Spleen (tissue), 11 donors: ENCODE results near the gene MEI1. TPM values are rescaled to one million over a fixed set of nuclear protein-coding genes. Genes with fewer than 3 reads are reported as not detected.

Source experiments
- DNase-seq: peaks from one replicate; pipeline ENCODE4 v3.0.0-alpha.2; 2020
- H3K27ac ChIP-seq, 8 donors: fragments of 200-600 bp; sonication (generic) in 7 of 8; 1 replicate in 4 of 8; 2 replicates in 4 of 8; pipeline versions ENCODE4 v1.5.0 to v1.8.0; 2016 to 2021; ENCODE audit warnings: inconsistent platforms in 4 of 8, mild to moderate bottlenecking in 4 of 8, moderate library complexity in 1 of 8
- H3K27me3 ChIP-seq, 7 donors: fragments of 200-600 bp; sonication (generic) in 6 of 7; replicated peaks in 1 of 7; 1 replicate in 4 of 7; 2 replicates in 3 of 7; pipeline versions ENCODE4 v1.5.0 to v1.8.0; 2016 to 2021; ENCODE audit warnings: inconsistent platforms in 3 of 7, mild to moderate bottlenecking in 1 of 7
- H3K36me3 ChIP-seq, 6 donors: fragments of 200-600 bp; sonication (generic) in 5 of 6; 1 replicate in 4 of 6; 2 replicates in 2 of 6; pipeline versions ENCODE4 v1.5.0 to v1.8.0; 2016 to 2021; ENCODE audit warnings: inconsistent platforms in 2 of 6
- H3K4me1 ChIP-seq, 6 donors: fragments of 200-600 bp; sonication (generic) in 5 of 6; 1 replicate in 3 of 6; 2 replicates in 3 of 6; pipeline versions ENCODE4 v1.5.0 to v1.8.0; 2016 to 2021; ENCODE audit warnings: inconsistent platforms in 3 of 6
- H3K4me3 ChIP-seq, 8 donors: fragments of 200-600 bp; sonication (generic) in 7 of 8; 1 replicate in 4 of 8; 2 replicates in 4 of 8; pipeline versions ENCODE4 v1.5.0 to v1.8.0; 2016 to 2021; ENCODE audit warnings: inconsistent platforms in 4 of 8, mild to moderate bottlenecking in 4 of 8, moderate library complexity in 2 of 8
- H3K9me3 ChIP-seq, 8 donors: fragments of 200-600 bp; sonication (generic) in 7 of 8; 1 replicate in 4 of 8; 2 replicates in 4 of 8; pipeline versions ENCODE4 v1.5.0 to v1.8.0; 2016 to 2021; ENCODE audit warnings: inconsistent platforms in 4 of 8
- POLR2A ChIP-seq, 3 donors: fragments of 450-650 bp; IDR thresholded peaks; one replicate each; pipeline ENCODE4 v1.5.1; 2017; ENCODE audit warnings: antibody characterized with exemption in 3 of 3, mild to moderate bottlenecking in 1 of 3
- POLR2AphosphoS5 ChIP-seq, 3 donors: sonication (generic); formaldehyde crosslinking; IDR thresholded peaks; one replicate each; pipeline ENCODE4 v1.5.1; 2017; ENCODE audit warnings: antibody characterized with exemption in 3 of 3
- WGBS, 5 donors: extraction: QIAGEN DNeasy Blood & Tissue Kit in 3 of 5; methylation state at CpG; one replicate each; pipeline versions ENCODE4 v1.1.5 to v1.1.7; 2013 to 2018; 5-methylcytosine and 5-hydroxymethylcytosine counted together
- intact Hi-C: fragments of 100-400 bp; cut with DNase I; formaldehyde crosslinking; loops from one replicate; pipeline ENCODE4 v1.15.0; 2023; ENCODE audit warnings: low total_unique reads
- polyA plus RNA-seq, 3 donors: library from polyadenylated mRNA; stranded (reverse); fragments of 200-250 nt; gene quantifications; one replicate each; pipeline ENCODE4 v1.2.1, GENCODE V29; 2013
- total RNA-seq, 7 donors: library from RNA; depleted of rRNA in 3 of 7; stranded (reverse); fragments of >200 nt in 3 of 7; fragmentation: NEBNext Ultra II Directional in 4 of 7; extraction: Animal tissue kit (Norgen Biotek cat#: 25700) in 4 of 7; gene quantifications; one replicate each; pipeline versions ENCODE4 v1.1.0 to v1.2.1, GENCODE V29; 2016 to 2021
- TF ChIP-seq, protein P1 (sequence below), 11 experiments: fragments of 200-600 bp in 7 of 11; fragments of 450-650 bp in 4 of 11; sonication (generic) in 4 of 11; IDR thresholded peaks in 8 of 11; conservative IDR thresholded peaks in 3 of 11; 1 replicate in 7 of 11; 2 replicates in 4 of 11; pipeline versions ENCODE4 v1.4.0 to v1.8.0; 2016 to 2021; ENCODE audit warnings: antibody characterized with exemption in 11 of 11, inconsistent platforms in 4 of 11, mild to moderate bottlenecking in 1 of 11
- donor health status: healthy with polysubstance abuse.
- donor health status: DM: no; HTN: no; CAD: no; lungs with moderate emphysema.
- donor health status: DM: no; HTN: no; CAD: no.
- donor health status: Bipolar disorder and iron deficiency.
- donor health status: healthy.
- donor health status: DM: no; HTN: no; CAD: no.
- donor health status: DM: yes; HTN: yes; CAD: no.

The MEI1 gene
- total and polyA plus RNA-seq, 10 donors: 17.7 to 56.5 (median 22.1) TPM

- intact Hi-C loops: no loop called here
- Histone ChIP-seq H3K9me3 (no peaks in the 10 kb centered on the region), H3K36me3 (peaks cover 0 to 19% (median 5%) of the 10 kb centered on the region in 6 donors), H3K4me1 (peaks cover 23 to 76% (median 48%) of the 10 kb centered on the region in 6 donors), H3K4me3 (no peak overlapping the region), H3K27me3 (no peaks in the 10 kb centered on the region), H3K27ac (peak overlapping the region in 7 of 8 donors; percentile 92 to 98 (median 96))
- DNase-seq: no peak
- TF ChIP-seq POLR2A (IDR thresholded peaks at IDR 0.05) (no peak), POLR2AphosphoS5 (IDR thresholded peaks at IDR 0.05) (peak in 1 of 3 donors; percentile 8)
- WGBS, 5 donors: 45 to 64% (median 51%) methylated on average over 6 of the region's 6 CpGs
These were observed 132.1 kb downstream of the MEI1 start for GRCh38 chr22:41831383-41831782.

GRCh38 chr22:41831828-41832552 is 132.7 kb downstream of the MEI1 start:
- no peak for DNase-seq
- no peak for TF ChIP-seq POLR2A (IDR thresholded peaks at IDR 0.05)
- TF ChIP-seq, protein P1, sequence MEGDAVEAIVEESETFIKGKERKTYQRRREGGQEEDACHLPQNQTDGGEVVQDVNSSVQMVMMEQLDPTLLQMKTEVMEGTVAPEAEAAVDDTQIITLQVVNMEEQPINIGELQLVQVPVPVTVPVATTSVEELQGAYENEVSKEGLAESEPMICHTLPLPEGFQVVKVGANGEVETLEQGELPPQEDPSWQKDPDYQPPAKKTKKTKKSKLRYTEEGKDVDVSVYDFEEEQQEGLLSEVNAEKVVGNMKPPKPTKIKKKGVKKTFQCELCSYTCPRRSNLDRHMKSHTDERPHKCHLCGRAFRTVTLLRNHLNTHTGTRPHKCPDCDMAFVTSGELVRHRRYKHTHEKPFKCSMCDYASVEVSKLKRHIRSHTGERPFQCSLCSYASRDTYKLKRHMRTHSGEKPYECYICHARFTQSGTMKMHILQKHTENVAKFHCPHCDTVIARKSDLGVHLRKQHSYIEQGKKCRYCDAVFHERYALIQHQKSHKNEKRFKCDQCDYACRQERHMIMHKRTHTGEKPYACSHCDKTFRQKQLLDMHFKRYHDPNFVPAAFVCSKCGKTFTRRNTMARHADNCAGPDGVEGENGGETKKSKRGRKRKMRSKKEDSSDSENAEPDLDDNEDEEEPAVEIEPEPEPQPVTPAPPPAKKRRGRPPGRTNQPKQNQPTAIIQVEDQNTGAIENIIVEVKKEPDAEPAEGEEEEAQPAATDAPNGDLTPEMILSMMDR (IDR thresholded peaks at IDR 0.05 in 8 of 11, conservative IDR thresholded peaks at IDR 0.05 in 3 of 11): no peak
- TF ChIP-seq POLR2AphosphoS5 (IDR thresholded peaks at IDR 0.05): no peak
- Histone ChIP-seq H3K4me1 (peaks cover 16 to 76% (median 43%) of the 10 kb centered on the region in 6 donors), H3K4me3 (peak overlapping the region; percentile 45 to 97 (median 85)), H3K27me3 (no peaks in the 10 kb centered on the region), H3K9me3 (no peaks in the 10 kb centered on the region), H3K27ac (peak overlapping the region; percentile 90 to 98 (median 96)), H3K36me3 (peaks cover 0 to 19% (median 11%) of the 10 kb centered on the region in 6 donors)
- WGBS, 5 donors: 11 to 15% (median 12%) methylated on average over 16 to 17 of the region's 17 CpGs
- intact Hi-C loops: no loop called here

DNA sequence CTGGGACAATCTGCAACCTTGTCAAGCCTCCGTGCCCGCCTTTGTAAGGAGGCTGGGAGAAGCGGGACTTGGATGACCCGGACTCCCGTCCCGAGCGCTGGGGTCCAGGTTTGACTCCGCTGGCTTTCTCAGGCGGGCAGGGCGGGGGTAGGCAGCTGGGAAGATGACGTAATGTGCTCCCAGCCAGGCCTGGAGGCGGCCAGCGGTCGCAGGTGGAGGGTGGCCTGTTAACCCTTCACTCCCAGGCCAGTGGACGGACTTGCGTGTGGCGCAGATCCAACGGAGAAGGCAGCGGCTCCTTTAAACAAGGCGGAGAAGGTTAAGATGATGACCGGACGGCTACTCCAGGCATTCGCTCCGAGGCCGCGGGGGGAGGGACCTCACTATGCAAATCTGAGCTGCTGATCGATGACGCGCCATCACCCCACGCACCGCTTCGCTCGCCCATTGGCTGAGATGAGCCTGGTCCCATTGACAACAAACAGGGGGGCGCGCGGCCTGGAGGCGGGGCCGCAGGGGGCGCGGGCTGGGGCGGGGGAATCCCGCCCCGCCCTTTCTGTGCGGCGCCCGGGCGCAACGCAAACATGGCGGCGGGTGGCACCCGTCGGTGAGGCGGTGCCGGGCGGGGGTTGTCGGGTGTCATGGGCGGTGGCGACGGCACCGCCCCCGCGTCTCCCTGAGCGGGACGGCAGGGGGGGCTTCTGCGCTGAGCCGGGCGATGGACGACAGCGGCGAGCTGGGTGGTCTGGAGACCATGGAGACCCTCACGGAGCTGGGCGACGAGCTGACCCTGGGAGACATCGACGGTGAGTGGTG is 133.5 kb downstream of the MEI1 start, which contains the start of gene SREBF2:
Gene SREBF2, plus strand, starts transcription at position 553 of the 816 bp plus-strand sequence. Its CDS starts 166 bp downstream, at position 719.
- TF ChIP-seq, protein P1 (IDR thresholded peaks at IDR 0.05 in 8 of 11, conservative IDR thresholded peaks at IDR 0.05 in 3 of 11): peak in 3 of 11 experiments; percentile 8 to 34 (median 13)
- TF ChIP-seq POLR2A (IDR thresholded peaks at IDR 0.05): peak; percentile 63 to 73 (median 71)
- peak; percentile 97 to 98 (median 97) for TF ChIP-seq POLR2AphosphoS5 (IDR thresholded peaks at IDR 0.05)
- H3K4me3 ChIP-seq: peak within 1 kb of the TSS; percentile 71 to 97 (median 86)
- intact Hi-C loops: no loop called here
- peaks cover 13 to 70% (median 40%) of the 10 kb centered on the region in 6 donors for H3K4me1 ChIP-seq
- no peaks in the 10 kb centered on the region for H3K9me3 ChIP-seq
- DNase-seq: peak; percentile 99
- peak within 1 kb of the TSS; percentile 90 to 98 (median 96) for H3K27ac ChIP-seq
- peaks cover 0 to 21% (median 12%) of the 10 kb centered on the region in 6 donors for H3K36me3 ChIP-seq
- H3K27me3 ChIP-seq: no peaks in the 10 kb centered on the region
- 0 to 1% (median 0%) methylated on average over 33 to 75 of the region's 75 CpGs for WGBS, 5 donors

GRCh38 chr22:41833369-41834004 is 134.2 kb downstream of the MEI1 start:
- Histone ChIP-seq H3K9me3 (no peaks in the 10 kb centered on the region), H3K27ac (peak overlapping the region; percentile 90 to 98 (median 96)), H3K36me3 (peaks cover 0 to 24% (median 12%) of the 10 kb centered on the region in 6 donors), H3K27me3 (no peaks in the 10 kb centered on the region), H3K4me3 (peak overlapping the region; percentile 71 to 97 (median 86)), H3K4me1 (peaks cover 13 to 74% (median 40%) of the 10 kb centered on the region in 6 donors)
- peak in 1 of 3 donors; percentile 9 for TF ChIP-seq POLR2AphosphoS5 (IDR thresholded peaks at IDR 0.05)
- no peak for TF ChIP-seq POLR2A (IDR thresholded peaks at IDR 0.05)
- TF ChIP-seq, protein P1 (IDR thresholded peaks at IDR 0.05 in 8 of 11, conservative IDR thresholded peaks at IDR 0.05 in 3 of 11): peak in 1 of 11 experiments; percentile 33
- peak; percentile 90 for DNase-seq
- 0 to 1% (median 0%) methylated on average over 14 to 86 of the region's 86 CpGs for WGBS, 5 donors
- intact Hi-C loops: no loop called here
